ENCODE measurements around the gene IFI27L2.

- TF ChIP-seq POLR2AphosphoS5 (IDR thresholded peaks at IDR 0.05; ENCODE audit: low read depth, low read length) (no peak), POLR2A (IDR thresholded peaks at IDR 0.05; ENCODE audit: low read depth, low read length) (no peak)
Measured at GRCh38 chr14:94113073-94113472, 16.3 kb downstream of the IFI27L2 start.
